GM23338 (cell line): ENCODE data around the gene TOPAZ1.

ENCODE experiments used
- EZH2phosphoT487 ChIP-seq: fragments of 200-600 bp; sonication (generic); IDR thresholded peaks from one replicate; pipeline ENCODE4 v1.8.1; 2018; ENCODE audit warnings: antibody characterized with exemption; ENCODE audit not compliant: unreplicated experiment
- TF ChIP-seq, protein P1 (sequence below), 2 experiments: fragments of 200-600 bp in 1 of 2; sonication (generic) in 1 of 2; conservative IDR thresholded peaks; 2 replicates each; pipeline versions ENCODE4 v1.5.1 to v1.6.1; 2016 to 2017; ENCODE audit warnings: antibody characterized with exemption in 2 of 2, low read depth in 2 of 2, mild to moderate bottlenecking in 2 of 2, moderate library complexity in 1 of 2

DNA sequence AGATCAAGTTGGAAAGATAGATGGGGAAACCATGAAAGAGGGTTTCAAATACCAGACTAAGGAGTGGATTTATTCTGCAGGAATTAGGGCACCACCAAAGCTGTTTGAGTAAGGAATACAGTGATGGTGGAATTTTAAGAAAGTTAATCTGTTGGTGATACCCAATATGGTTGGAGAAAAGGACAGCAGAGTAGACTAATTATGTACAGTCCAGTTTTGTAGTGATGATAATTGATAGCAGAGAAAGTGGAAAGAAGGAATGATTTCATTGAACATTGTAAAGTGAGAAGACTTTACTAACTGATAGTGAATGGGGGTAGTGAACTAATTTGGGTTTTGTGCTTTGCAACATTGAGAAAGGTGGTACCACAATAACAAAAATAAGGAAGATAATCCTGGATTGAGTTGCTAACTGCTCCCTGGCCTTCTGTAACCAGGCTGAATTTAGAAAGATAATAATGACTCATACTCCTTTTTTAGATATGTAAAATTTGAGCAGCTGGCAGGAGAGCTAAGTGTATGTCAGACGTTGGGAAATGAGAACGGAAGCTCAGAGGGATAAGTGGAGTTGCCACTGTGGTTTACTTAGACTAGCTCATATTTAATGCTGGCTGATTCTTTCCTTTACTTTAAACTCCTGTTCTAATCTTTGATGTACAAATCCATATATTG is 113.8 kb downstream of the TOPAZ1 start:
- TF ChIP-seq, protein P1, sequence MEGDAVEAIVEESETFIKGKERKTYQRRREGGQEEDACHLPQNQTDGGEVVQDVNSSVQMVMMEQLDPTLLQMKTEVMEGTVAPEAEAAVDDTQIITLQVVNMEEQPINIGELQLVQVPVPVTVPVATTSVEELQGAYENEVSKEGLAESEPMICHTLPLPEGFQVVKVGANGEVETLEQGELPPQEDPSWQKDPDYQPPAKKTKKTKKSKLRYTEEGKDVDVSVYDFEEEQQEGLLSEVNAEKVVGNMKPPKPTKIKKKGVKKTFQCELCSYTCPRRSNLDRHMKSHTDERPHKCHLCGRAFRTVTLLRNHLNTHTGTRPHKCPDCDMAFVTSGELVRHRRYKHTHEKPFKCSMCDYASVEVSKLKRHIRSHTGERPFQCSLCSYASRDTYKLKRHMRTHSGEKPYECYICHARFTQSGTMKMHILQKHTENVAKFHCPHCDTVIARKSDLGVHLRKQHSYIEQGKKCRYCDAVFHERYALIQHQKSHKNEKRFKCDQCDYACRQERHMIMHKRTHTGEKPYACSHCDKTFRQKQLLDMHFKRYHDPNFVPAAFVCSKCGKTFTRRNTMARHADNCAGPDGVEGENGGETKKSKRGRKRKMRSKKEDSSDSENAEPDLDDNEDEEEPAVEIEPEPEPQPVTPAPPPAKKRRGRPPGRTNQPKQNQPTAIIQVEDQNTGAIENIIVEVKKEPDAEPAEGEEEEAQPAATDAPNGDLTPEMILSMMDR (conservative IDR thresholded peaks at IDR 0.05; ENCODE audit: low read depth in 2 of 2): no peak
- TF ChIP-seq EZH2phosphoT487: no peak
